Activated CD8-positive, alpha-beta memory T cell treated with anti-CD3 and anti-CD28 coated beads, Interleukin-2, amount 50 U/mL, for 48 hours (primary cell): Measurements from ENCODE around the gene DNMT3B.
"Not testable (repeated sequence)": the region's sequence is repeated elsewhere in the genome, so short reads cannot be mapped to it uniquely, and the experiment has no call there.

Experiments used
- DNase-seq: peaks from one replicate; pipeline ENCODE4 v3.0.0-alpha.2; 2020

The DNMT3B gene

GRCh38 chr20:32763202-32764004 lies 1.2 kb downstream of the DNMT3B start:
- DNase-seq: no peak

GRCh38 chr20:32764005-32764960 lies 2.1 kb downstream of the DNMT3B start:
- no peak for DNase-seq

- not testable (repeated sequence) for DNase-seq
Observed at GRCh38 chr20:32765230-32765875, 3.2 kb downstream of the DNMT3B start.

- no peak for DNase-seq
Observed at GRCh38 chr20:32767418-32768198, 5.4 kb downstream of the DNMT3B start.

- DNase-seq: no peak
Observed at GRCh38 chr20:32772046-32772445, 9.9 kb downstream of the DNMT3B start.

GRCh38 chr20:32773223-32773622 lies 11.0 kb downstream of the DNMT3B start:
- DNase-seq: no peak

- DNase-seq: no peak
Observed at GRCh38 chr20:32773855-32774254, 11.7 kb downstream of the DNMT3B start.

GRCh38 chr20:32775336-32775991 lies 13.3 kb downstream of the DNMT3B start:
- DNase-seq: no peak

- no peak for DNase-seq
Observed at GRCh38 chr20:32777177-32777956, 15.2 kb downstream of the DNMT3B start.

GRCh38 chr20:32779500-32780211 lies 17.5 kb downstream of the DNMT3B start:
- no peak for DNase-seq

- no peak for DNase-seq
Observed at GRCh38 chr20:32780278-32780677, 18.1 kb downstream of the DNMT3B start.

GRCh38 chr20:32780749-32781655 lies 18.8 kb downstream of the DNMT3B start:
- DNase-seq: no peak

- no peak for DNase-seq
Observed at GRCh38 chr20:32784369-32785080, 22.3 kb downstream of the DNMT3B start.

- no peak for DNase-seq
Observed at GRCh38 chr20:32786059-32786760, 24.0 kb downstream of the DNMT3B start.

GRCh38 chr20:32787168-32787567 lies 25.0 kb downstream of the DNMT3B start:
- DNase-seq: no peak

- peak; percentile 85 for DNase-seq
Observed at GRCh38 chr20:32789896-32790750, 27.9 kb downstream of the DNMT3B start.

GRCh38 chr20:32790751-32791057 lies 28.5 kb downstream of the DNMT3B start:
- no peak for DNase-seq
